HL-60 (cell line): ENCODE measurements around the gene ITGAL.

ENCODE experiments used
- DNase-seq, 2 experiments: peaks; one replicate each; pipeline ENCODE4 v3.0.0-alpha.2; 2010 to 2020; ENCODE audit warnings: low read depth in 1 of 2, low spot score in 1 of 2
- H3K27ac ChIP-seq: fragments of 250-450 bp; sonication (Bioruptor Pico); replicated peaks from 2 replicates; pipeline ENCODE4 v1.5.1; 2020; ENCODE audit warnings: mild to moderate bottlenecking, moderate library complexity
- H3K27me3 ChIP-seq: fragments of 250-450 bp; sonication (Bioruptor Pico); 2 replicates; pipeline ENCODE4 v1.5.1; 2021; ENCODE audit warnings: mild to moderate bottlenecking, moderate library complexity; ENCODE audit not compliant: insufficient read depth, poor library complexity, severe bottlenecking
- H3K4me3 ChIP-seq: replicated peaks from 2 replicates; pipeline ENCODE4 v1.5.1; 2011; ENCODE audit warnings: mild to moderate bottlenecking, control low read depth, low read length; ENCODE audit not compliant: insufficient read depth
- GABPA ChIP-seq: IDR thresholded peaks from 2 replicates; pipeline ENCODE4 v1.6.1; 2012; ENCODE audit warnings: low read depth
- POLR2AphosphoS5 ChIP-seq: IDR thresholded peaks from 2 replicates; pipeline ENCODE4 v1.6.1; 2012; ENCODE audit warnings: low read depth
- SPI1 ChIP-seq: IDR thresholded peaks from 2 replicates; pipeline ENCODE4 v1.6.1; 2012; ENCODE audit warnings: low read depth, mild to moderate bottlenecking, borderline replicate concordance
- long read RNA-seq: library from polyadenylated mRNA; unstranded; transcript quantifications from one replicate; pipeline ENCODE4 v2.0.0, GENCODE V29; 2020
- TF ChIP-seq, protein P1 (sequence below): IDR thresholded peaks from 2 replicates; pipeline ENCODE4 v1.6.1; 2012; ENCODE audit warnings: low read depth; ENCODE audit not compliant: insufficient replicate concordance
- TF ChIP-seq, protein P2 (sequence below): IDR thresholded peaks from one replicate; pipeline ENCODE4 v1.5.1; 2011; ENCODE audit warnings: low read length, control low read depth, inconsistent platforms; ENCODE audit not compliant: insufficient read depth

The ITGAL gene
- long read RNA-seq, full-length matches to known transcripts, result 28 of 175 reads
- long read RNA-seq, partial matches to known transcripts, result 120 of 175 reads
- long read RNA-seq, other reads (novel, unspliced or antisense), result 27 of 175 reads

GRCh38 chr16:30472328-30472942 lies at the start of gene ITGAL:
TSS of gene ITGAL (plus strand) at chr16:30472742. CDS start at chr16:30472838, 96 bp downstream.
- peak; percentile 84 to 98 for DNase-seq
- H3K4me3 ChIP-seq, result peak within 1 kb of the TSS; percentile 77
- H3K27ac ChIP-seq, result peak within 1 kb of the TSS; percentile 83
- TF ChIP-seq POLR2AphosphoS5, result peak; percentile 85
- peak; percentile 98 for TF ChIP-seq SPI1
- no peak for TF ChIP-seq GABPA
- H3K27me3 ChIP-seq, result no peaks in the 10 kb centered on the region

DNA sequence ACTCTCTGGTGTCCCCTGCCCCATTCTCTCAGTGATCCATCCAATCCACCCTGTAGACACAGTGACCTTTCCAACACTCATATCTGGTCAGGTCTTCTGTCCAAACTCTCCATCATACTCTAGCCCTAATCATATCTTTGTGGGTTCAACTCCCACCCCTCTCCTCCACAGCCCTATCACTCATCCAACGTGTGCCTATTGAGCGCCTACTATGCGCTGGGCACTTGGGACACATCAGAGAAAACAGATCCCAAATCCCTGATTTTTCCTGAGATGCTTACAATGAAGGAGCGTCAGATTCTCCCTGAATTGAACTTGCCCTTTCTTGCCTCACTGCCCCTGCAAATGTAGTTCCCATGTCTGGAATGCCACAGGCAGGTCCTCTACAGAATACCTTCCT lies 44.5 kb upstream of the ITGAL start:
- no peak overlapping the region for H3K27ac ChIP-seq
- TF ChIP-seq, protein P1, sequence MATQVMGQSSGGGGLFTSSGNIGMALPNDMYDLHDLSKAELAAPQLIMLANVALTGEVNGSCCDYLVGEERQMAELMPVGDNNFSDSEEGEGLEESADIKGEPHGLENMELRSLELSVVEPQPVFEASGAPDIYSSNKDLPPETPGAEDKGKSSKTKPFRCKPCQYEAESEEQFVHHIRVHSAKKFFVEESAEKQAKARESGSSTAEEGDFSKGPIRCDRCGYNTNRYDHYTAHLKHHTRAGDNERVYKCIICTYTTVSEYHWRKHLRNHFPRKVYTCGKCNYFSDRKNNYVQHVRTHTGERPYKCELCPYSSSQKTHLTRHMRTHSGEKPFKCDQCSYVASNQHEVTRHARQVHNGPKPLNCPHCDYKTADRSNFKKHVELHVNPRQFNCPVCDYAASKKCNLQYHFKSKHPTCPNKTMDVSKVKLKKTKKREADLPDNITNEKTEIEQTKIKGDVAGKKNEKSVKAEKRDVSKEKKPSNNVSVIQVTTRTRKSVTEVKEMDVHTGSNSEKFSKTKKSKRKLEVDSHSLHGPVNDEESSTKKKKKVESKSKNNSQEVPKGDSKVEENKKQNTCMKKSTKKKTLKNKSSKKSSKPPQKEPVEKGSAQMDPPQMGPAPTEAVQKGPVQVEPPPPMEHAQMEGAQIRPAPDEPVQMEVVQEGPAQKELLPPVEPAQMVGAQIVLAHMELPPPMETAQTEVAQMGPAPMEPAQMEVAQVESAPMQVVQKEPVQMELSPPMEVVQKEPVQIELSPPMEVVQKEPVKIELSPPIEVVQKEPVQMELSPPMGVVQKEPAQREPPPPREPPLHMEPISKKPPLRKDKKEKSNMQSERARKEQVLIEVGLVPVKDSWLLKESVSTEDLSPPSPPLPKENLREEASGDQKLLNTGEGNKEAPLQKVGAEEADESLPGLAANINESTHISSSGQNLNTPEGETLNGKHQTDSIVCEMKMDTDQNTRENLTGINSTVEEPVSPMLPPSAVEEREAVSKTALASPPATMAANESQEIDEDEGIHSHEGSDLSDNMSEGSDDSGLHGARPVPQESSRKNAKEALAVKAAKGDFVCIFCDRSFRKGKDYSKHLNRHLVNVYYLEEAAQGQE, result no peak
- DNase-seq, result no peak

GRCh38 chr16:30429418-30429677 lies 43.2 kb upstream of the ITGAL start:
- TF ChIP-seq, protein P2, sequence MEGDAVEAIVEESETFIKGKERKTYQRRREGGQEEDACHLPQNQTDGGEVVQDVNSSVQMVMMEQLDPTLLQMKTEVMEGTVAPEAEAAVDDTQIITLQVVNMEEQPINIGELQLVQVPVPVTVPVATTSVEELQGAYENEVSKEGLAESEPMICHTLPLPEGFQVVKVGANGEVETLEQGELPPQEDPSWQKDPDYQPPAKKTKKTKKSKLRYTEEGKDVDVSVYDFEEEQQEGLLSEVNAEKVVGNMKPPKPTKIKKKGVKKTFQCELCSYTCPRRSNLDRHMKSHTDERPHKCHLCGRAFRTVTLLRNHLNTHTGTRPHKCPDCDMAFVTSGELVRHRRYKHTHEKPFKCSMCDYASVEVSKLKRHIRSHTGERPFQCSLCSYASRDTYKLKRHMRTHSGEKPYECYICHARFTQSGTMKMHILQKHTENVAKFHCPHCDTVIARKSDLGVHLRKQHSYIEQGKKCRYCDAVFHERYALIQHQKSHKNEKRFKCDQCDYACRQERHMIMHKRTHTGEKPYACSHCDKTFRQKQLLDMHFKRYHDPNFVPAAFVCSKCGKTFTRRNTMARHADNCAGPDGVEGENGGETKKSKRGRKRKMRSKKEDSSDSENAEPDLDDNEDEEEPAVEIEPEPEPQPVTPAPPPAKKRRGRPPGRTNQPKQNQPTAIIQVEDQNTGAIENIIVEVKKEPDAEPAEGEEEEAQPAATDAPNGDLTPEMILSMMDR, result no peak
- TF ChIP-seq, protein P1, result no peak
- TF ChIP-seq GABPA, result no peak
- TF ChIP-seq POLR2AphosphoS5, result no peak
- no peak for TF ChIP-seq SPI1
- H3K4me3 ChIP-seq, result peak overlapping the region; percentile 100
- H3K27me3 ChIP-seq, result no peaks in the 10 kb centered on the region
- DNase-seq, result no peak
- peak overlapping the region; percentile 78 for H3K27ac ChIP-seq

More for the DNA sequence above, 44.5 kb upstream of the ITGAL start:
- no peaks in the 10 kb centered on the region for H3K27me3 ChIP-seq
- no peak overlapping the region for H3K4me3 ChIP-seq

- DNase-seq, result peak; percentile 100
- Histone ChIP-seq H3K27me3 (no peaks in the 10 kb centered on the region), H3K27ac (peak within 1 kb of the TSS; percentile 78), H3K4me3 (peak within 1 kb of the TSS; percentile 100)
- TF ChIP-seq, protein P2, result peak; percentile 52
- TF ChIP-seq GABPA (peak; percentile 44; the same call in 1 of the 2 replicates), SPI1 (peak; percentile 44; the same call in 1 of the 2 replicates), POLR2AphosphoS5 (peak; percentile 60)
- TF ChIP-seq, protein P1, result peak; percentile 23
Observed at GRCh38 chr16:30429678-30430427, 42.7 kb upstream of the ITGAL start, which contains the start of gene DCTPP1. TSS of gene DCTPP1 (minus strand) at chr16:30430030. CDS start at chr16:30429980, 50 bp downstream.
